WTC11 (cell line): ENCODE results near the gene TMEM181.

Source experiments
- TF ChIP-seq, protein P1 (sequence below): sonication (generic); formaldehyde crosslinking; conservative IDR thresholded peaks from 2 replicates; pipeline ENCODE4 v1.8.1; 2022; ENCODE audit warnings: mild to moderate bottlenecking, missing genetic modification reagents
- TF ChIP-seq, protein P2 (sequence below): fragments of 200-600 bp; IDR thresholded peaks from 2 replicates; pipeline ENCODE4 v1.8.0; 2022; ENCODE audit warnings: antibody characterized with exemption
- TF ChIP-seq, protein P3 (sequence below): sonication (generic); formaldehyde crosslinking; IDR thresholded peaks from 2 replicates; pipeline ENCODE4 v1.8.0; 2022; ENCODE audit warnings: mild to moderate bottlenecking, missing genetic modification reagents

DNA sequence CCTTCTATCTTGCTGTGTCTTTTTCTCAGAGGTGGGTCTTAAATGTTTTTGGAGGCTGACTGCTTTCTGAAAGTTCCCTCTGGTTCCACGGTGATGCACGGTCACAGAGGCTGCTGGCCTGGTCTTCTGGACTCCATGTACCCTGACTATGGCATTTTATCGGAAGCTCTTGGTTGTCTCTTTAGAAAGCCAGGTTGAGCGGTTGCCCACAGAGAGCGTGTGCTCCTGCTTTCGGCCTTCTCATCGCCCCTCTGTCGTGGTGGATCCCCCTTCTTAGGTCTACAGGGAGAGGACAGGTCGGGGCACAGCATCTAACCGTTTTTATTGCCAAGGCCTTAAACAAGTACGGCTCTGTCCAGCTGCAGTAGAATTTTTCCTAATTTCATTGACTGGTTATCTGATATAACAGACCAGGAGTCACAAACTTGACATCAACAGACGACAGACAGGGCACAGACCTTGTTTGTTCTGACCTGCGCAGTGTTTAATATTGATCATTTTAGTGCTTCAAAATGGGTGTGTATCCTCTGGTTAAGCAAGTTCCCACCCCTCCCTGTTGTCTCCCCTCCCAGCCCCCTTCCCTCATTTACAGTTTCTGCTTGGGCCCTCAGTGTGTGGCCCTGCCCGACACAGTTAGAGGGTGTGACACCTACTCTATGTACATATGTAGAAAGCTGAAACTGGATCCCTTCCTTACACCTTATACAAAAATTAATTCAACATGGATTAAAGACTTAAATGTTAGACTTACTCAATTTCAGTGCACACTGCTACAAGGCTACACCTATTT is 114.6 kb downstream of the TMEM181 start:
- TF ChIP-seq, protein P1, sequence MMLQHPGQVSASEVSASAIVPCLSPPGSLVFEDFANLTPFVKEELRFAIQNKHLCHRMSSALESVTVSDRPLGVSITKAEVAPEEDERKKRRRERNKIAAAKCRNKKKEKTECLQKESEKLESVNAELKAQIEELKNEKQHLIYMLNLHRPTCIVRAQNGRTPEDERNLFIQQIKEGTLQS (CRISPR knock-in tag) = no peak
- TF ChIP-seq, protein P2, sequence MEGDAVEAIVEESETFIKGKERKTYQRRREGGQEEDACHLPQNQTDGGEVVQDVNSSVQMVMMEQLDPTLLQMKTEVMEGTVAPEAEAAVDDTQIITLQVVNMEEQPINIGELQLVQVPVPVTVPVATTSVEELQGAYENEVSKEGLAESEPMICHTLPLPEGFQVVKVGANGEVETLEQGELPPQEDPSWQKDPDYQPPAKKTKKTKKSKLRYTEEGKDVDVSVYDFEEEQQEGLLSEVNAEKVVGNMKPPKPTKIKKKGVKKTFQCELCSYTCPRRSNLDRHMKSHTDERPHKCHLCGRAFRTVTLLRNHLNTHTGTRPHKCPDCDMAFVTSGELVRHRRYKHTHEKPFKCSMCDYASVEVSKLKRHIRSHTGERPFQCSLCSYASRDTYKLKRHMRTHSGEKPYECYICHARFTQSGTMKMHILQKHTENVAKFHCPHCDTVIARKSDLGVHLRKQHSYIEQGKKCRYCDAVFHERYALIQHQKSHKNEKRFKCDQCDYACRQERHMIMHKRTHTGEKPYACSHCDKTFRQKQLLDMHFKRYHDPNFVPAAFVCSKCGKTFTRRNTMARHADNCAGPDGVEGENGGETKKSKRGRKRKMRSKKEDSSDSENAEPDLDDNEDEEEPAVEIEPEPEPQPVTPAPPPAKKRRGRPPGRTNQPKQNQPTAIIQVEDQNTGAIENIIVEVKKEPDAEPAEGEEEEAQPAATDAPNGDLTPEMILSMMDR = no peak
- TF ChIP-seq, protein P3, sequence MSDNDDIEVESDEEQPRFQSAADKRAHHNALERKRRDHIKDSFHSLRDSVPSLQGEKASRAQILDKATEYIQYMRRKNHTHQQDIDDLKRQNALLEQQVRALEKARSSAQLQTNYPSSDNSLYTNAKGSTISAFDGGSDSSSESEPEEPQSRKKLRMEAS (CRISPR knock-in tag) = no peak
